ENCODE measurements around the gene ABTB2. TPM values are rescaled to one million over a fixed set of nuclear protein-coding genes. Genes with fewer than 3 reads are reported as not detected.

ABTB2 gene
- polyA plus RNA-seq, 1 of the 3 experiments (the other 2 are of a cell fraction) = 7.8 TPM

DNA sequence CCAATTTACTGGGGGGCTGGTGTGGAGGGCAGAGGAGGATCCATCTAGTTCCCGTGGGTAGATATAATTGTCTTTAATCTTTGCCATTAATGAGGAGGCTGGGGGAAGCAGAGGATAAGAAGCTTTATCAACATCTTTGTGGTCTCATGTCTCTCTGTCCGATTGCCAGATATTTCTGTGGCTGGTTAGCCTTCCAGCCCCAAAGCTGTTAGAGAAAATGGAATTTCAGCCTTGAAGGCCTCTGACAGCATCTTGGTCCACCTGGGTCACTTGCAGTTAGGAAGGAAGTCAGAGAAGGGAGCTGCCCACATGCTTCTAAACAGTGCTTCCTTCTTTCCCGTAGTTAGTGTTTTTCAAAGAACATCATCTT lies 56.9 kb downstream of the ABTB2 start:
- no peaks in the 10 kb centered on the region for H3K79me2 ChIP-seq (ENCODE audit: insufficient read depth)
- no peak overlapping the region for H3K9ac ChIP-seq
- H3K4me2 ChIP-seq = no peak overlapping the region
- ChIA-PET POLR2A (no interaction called here), CTCF (interaction anchor here (1.0 to 3.3 kb wide), 2 partner anchors 57 to 126 kb away, joined by 3 to 13 read pairs; partner anchors contain the start of gene ABTB2)
- no peak overlapping the region for H2AFZ ChIP-seq (ENCODE audit: low read depth)
- H3K4me3 ChIP-seq (ENCODE audit: low read depth in 2 of 2, low read length in 1 of 2) = no peak overlapping the region
- WGBS (ENCODE audit: low lambda C conversion rate) = 89% methylated on average over 3 of the region's 3 CpGs
- H3K9me3 ChIP-seq = no peaks in the 10 kb centered on the region
- peaks cover 40 to 41% of the 10 kb centered on the region in 2 experiments for H3K4me1 ChIP-seq (ENCODE audit: control insufficient read depth in 1 of 2, insufficient read depth in 2 of 2, low read depth in 1 of 2, low read length in 1 of 2)
- H3K27ac ChIP-seq (ENCODE audit: low read depth in 2 of 2, low read length in 1 of 2) = peak overlapping the region in 1 of 2 experiments; percentile 50; a peak in 2 of 4 replicates
- no peak for TF ChIP-seq TCF12 (IDR thresholded peaks at IDR 0.05)
- TF ChIP-seq, protein P1, sequence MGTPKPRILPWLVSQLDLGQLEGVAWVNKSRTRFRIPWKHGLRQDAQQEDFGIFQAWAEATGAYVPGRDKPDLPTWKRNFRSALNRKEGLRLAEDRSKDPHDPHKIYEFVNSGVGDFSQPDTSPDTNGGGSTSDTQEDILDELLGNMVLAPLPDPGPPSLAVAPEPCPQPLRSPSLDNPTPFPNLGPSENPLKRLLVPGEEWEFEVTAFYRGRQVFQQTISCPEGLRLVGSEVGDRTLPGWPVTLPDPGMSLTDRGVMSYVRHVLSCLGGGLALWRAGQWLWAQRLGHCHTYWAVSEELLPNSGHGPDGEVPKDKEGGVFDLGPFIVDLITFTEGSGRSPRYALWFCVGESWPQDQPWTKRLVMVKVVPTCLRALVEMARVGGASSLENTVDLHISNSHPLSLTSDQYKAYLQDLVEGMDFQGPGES (IDR thresholded peaks at IDR 0.05; ENCODE audit: low read depth, low read length) = no peak
- H4K20me1 ChIP-seq (ENCODE audit: insufficient read depth) = no peaks in the 10 kb centered on the region
- no peaks in the 10 kb centered on the region for H3K36me3 ChIP-seq (replicated peaks in 1 of 2; ENCODE audit: control insufficient read depth in 1 of 2, insufficient read depth in 2 of 2, low read length in 1 of 2)
- H3F3A ChIP-seq (replicated peaks; ENCODE audit: insufficient read depth) = peaks cover 22% of the 10 kb centered on the region
- no peaks in the 10 kb centered on the region for H3K9me2 ChIP-seq
- no peak for DNase-seq
- H3K27me3 ChIP-seq (ENCODE audit: insufficient read depth) = no peaks in the 10 kb centered on the region

DNA sequence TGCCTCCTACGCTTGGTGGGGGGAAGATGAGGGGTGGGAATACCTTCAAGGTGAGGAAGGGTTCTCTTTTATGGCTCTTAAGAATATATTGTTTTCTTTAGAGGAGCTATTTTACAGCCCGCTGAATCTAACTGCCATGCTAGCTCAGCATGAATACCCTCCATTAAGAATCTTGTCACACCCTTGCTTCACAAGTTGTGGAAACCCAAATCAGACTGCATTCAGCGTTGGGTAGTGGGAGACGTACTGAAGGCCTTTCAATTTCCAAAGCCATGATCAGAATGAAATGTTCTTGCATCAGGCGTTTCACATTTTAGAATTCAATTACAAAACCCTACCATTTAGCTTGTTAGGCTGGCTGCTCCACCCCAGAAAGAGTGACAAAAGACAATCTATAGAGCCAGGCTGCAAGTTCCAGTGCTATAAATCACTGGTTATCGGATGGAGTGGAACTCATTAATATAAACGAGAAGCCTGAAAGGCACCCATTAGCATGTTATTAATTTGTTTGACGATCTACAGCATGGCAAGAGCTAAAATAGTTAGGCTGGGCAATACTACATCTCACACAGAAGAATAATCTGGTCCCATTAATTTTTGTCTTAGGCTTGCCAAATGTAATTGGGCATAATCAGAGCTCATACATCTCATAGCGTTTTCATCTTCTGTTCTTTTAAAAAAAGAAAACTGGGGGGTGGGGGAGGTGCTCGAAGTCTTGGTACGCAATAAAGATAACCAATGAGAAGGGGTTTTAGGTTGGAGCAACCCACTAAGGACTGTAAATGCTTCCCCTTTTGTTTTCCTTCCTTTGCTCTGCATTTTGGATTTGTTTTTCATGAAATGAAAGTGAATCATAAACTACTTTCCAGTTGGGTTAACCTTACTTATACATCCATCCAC lies 57.5 kb downstream of the ABTB2 start:
- Histone ChIP-seq H3K4me1 (ENCODE audit: control insufficient read depth in 1 of 2, insufficient read depth in 2 of 2, low read depth in 1 of 2, low read length in 1 of 2) (peaks cover 40 to 41% of the 10 kb centered on the region in 2 experiments), H4K20me1 (ENCODE audit: insufficient read depth) (no peaks in the 10 kb centered on the region), H3K9ac (no peak overlapping the region), H3K27ac (ENCODE audit: low read depth in 2 of 2, low read length in 1 of 2) (peak overlapping the region in 1 of 2 experiments; percentile 50; a peak in 1 of 4 replicates), H3K27me3 (ENCODE audit: insufficient read depth) (no peaks in the 10 kb centered on the region), H3K9me2 (no peaks in the 10 kb centered on the region), H3K4me3 (ENCODE audit: low read depth in 2 of 2, low read length in 1 of 2) (no peak overlapping the region), H3K4me2 (no peak overlapping the region), H3F3A (replicated peaks; ENCODE audit: insufficient read depth) (peaks cover 22% of the 10 kb centered on the region), H3K79me2 (ENCODE audit: insufficient read depth) (no peaks in the 10 kb centered on the region), H2AFZ (ENCODE audit: low read depth) (no peak overlapping the region), H3K36me3 (replicated peaks in 1 of 2; ENCODE audit: control insufficient read depth in 1 of 2, insufficient read depth in 2 of 2, low read length in 1 of 2) (no peaks in the 10 kb centered on the region), H3K9me3 (no peaks in the 10 kb centered on the region)
- POLR2A ChIA-PET = no interaction called here
- TF ChIP-seq YY1 (IDR thresholded peaks at IDR 0.05; ENCODE audit: low read depth) (no peak), POLR2AphosphoS5 (IDR thresholded peaks at IDR 0.05; ENCODE audit: low read depth, low read length) (no peak)
- TF ChIP-seq, protein P2, sequence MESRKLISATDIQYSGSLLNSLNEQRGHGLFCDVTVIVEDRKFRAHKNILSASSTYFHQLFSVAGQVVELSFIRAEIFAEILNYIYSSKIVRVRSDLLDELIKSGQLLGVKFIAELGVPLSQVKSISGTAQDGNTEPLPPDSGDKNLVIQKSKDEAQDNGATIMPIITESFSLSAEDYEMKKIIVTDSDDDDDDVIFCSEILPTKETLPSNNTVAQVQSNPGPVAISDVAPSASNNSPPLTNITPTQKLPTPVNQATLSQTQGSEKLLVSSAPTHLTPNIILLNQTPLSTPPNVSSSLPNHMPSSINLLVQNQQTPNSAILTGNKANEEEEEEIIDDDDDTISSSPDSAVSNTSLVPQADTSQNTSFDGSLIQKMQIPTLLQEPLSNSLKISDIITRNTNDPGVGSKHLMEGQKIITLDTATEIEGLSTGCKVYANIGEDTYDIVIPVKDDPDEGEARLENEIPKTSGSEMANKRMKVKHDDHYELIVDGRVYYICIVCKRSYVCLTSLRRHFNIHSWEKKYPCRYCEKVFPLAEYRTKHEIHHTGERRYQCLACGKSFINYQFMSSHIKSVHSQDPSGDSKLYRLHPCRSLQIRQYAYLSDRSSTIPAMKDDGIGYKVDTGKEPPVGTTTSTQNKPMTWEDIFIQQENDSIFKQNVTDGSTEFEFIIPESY (IDR thresholded peaks at IDR 0.05; ENCODE audit: borderline replicate concordance, low read depth) = no peak
- WGBS (ENCODE audit: low lambda C conversion rate) = 90% methylated on average over 11 of the region's 11 CpGs
- CTCF ChIA-PET = interaction anchor here (0.7 to 3.3 kb wide), 4 partner anchors 12 to 126 kb away, joined by 3 to 13 read pairs (median 4); partner anchors contain the start of gene ABTB2
- DNase-seq = no peak

All from SK-N-SH (cell line).